ENCODE results near the gene PRDM5.

DNA sequence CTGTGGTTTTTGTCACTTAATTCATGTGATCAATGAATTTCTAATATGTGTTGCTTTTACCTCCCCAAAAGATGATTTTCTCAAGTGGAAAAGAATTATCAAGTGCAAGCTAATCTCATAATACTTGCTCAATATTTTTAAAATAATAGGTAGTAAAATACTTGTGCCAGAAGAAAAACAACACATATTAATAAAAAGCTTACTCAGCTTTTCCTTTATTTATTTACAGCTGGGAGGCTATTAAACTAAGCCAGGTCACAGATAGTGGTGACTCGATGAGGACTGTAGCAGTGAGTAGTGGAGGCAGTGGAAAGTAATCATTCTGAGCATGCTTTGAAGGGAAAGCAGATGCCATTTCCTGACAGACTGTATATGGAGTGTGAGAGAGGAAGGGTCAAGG, 96.1 kb downstream of the PRDM5 start:
- TF ChIP-seq POLR2AphosphoS5 (IDR thresholded peaks at IDR 0.05; ENCODE audit: low read depth, low read length): no peak
- no peak for TF ChIP-seq TAF1 (IDR thresholded peaks at IDR 0.05; ENCODE audit: borderline replicate concordance, insufficient read depth, low read length)
- no peak for TF ChIP-seq FOXP2 (optimal IDR thresholded peaks at IDR 0.05; ENCODE audit: borderline replicate concordance, extremely low read depth, extremely low read length, insufficient read depth)
- TF ChIP-seq SIN3A (IDR thresholded peaks at IDR 0.05; ENCODE audit: borderline replicate concordance, insufficient read depth, low read length): no peak
- TF ChIP-seq, protein P1, sequence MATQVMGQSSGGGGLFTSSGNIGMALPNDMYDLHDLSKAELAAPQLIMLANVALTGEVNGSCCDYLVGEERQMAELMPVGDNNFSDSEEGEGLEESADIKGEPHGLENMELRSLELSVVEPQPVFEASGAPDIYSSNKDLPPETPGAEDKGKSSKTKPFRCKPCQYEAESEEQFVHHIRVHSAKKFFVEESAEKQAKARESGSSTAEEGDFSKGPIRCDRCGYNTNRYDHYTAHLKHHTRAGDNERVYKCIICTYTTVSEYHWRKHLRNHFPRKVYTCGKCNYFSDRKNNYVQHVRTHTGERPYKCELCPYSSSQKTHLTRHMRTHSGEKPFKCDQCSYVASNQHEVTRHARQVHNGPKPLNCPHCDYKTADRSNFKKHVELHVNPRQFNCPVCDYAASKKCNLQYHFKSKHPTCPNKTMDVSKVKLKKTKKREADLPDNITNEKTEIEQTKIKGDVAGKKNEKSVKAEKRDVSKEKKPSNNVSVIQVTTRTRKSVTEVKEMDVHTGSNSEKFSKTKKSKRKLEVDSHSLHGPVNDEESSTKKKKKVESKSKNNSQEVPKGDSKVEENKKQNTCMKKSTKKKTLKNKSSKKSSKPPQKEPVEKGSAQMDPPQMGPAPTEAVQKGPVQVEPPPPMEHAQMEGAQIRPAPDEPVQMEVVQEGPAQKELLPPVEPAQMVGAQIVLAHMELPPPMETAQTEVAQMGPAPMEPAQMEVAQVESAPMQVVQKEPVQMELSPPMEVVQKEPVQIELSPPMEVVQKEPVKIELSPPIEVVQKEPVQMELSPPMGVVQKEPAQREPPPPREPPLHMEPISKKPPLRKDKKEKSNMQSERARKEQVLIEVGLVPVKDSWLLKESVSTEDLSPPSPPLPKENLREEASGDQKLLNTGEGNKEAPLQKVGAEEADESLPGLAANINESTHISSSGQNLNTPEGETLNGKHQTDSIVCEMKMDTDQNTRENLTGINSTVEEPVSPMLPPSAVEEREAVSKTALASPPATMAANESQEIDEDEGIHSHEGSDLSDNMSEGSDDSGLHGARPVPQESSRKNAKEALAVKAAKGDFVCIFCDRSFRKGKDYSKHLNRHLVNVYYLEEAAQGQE (IDR thresholded peaks at IDR 0.05; ENCODE audit: insufficient read depth in 1 of 2, low read depth in 2 of 2, low read length in 2 of 2): no peak
